GM19099 (cell line): ENCODE results near the gene CD81.

ENCODE experiments used
- POLR2A ChIP-seq: IDR thresholded peaks from 3 replicates; pipeline ENCODE4 v1.6.1; 2011; ENCODE audit warnings: low read depth; ENCODE audit not compliant: insufficient read length; ENCODE audit errors: extremely low read depth

The CD81 gene

DNA sequence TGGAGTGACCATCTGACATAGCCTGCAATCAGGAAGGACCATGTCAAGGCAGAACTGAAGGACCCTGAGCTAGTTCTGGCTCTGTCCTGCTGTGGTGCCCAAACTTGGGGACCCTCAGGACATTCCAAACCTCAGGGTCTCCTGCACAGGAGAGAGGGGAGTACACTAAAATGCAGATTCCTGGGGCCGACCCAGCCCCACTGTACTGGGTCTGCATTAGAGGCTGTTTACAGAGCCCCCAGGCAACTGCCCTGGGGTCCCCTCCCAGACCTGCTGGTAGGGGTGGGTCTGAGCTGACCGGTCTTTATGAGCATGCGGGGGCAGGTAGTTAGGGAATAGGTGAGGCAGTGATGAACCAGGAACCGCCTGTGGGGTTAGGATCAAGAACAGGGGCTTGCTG, 60.4 kb downstream of the CD81 start:
- no peak for TF ChIP-seq POLR2A

DNA sequence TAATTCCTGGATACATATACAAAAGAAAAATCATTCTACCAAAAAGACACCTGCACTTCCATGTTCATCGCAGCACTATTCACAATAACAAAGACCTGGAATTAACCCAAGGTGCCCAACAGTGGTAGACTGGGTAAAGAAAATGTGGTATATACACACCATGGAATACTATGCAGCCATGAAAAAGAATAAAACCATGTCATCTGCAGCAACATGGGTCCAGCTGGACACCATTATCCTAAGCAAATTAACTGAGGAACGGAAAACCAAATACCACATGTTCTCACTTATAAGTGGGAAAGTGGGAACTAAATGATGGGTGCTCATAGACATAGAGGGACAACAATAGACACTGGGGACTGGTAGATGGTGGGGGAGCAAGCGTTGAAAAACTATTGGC, 62.7 kb downstream of the CD81 start:
- TF ChIP-seq POLR2A, result no peak

DNA sequence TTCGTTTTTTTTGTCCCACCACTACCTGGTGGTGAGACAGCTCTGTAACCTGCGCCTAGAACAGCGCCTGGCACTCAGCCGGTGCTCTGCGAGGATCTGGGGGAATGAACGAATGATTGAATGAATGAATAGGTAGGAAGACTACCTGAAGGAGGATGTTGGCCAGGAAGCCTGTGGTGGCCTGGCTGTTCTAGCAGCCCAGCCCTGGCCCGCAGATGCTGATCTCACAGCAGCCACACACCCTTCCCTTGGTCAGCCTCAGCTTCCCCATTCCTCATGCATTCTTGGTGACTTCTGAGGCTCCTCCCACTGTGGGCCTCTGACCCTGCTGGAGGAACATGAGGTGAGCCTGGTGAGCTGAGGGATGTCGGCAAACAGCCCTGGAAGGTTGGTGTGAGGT, 63.5 kb downstream of the CD81 start:
- no peak for TF ChIP-seq POLR2A

DNA sequence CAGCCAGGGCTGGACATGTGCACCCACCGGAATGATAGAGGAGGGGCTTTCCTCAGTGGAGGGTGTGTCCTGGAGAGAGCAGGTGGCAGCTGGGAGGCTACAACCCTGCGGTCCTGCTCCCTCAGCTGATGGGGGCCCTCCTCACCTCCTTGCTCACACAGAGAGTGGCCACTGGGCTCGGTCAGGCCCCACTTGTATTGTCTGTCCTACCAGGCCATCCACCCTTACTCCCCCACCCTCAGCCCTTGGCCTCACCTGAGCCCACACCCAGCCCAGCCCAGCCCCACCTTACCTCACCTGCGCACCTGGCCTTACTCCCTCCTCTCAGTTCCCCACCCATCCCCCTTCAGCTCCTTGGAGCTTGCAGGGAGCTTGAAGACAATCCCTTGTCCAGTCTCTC, 64.1 kb downstream of the CD81 start:
- no peak for TF ChIP-seq POLR2A

DNA sequence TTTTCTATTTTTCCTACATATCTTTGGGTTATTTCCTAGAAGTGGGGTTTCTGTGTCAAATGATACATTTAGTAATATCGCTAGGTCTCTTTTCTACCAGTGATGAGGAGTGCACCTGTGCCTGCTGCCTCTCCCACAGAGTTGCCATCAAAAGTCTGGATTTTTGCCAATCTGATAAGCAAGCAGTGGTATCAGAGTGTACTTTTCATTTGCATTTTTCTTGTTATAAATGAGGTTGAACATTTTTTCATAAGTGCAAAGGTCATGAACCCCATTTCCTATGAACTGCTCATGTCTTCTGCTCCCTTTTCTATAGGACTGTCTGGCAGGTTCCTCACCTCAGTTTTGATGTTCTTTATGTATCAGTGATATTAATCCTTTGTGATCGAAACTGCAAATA, 65.5 kb downstream of the CD81 start:
- TF ChIP-seq POLR2A, result no peak

DNA sequence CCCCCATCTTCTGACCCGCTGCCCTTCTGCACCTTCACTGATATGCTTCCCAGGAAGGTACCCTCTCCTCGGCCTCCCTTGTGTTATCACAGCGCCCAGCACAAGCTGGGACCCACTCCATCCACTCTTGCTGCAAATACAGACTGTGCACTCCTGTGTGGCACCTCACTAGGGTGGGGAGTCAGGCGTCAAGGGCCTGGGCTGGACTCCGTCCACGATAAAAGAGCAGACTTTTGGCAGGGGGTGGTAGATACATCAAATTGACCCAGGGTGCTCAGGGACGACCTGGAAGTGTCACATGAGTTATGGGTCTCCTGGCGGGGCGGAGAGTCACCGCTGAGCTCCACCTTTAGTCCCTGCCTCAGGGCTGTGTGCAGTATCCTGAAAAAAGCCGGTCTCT, 66.3 kb downstream of the CD81 start:
- TF ChIP-seq POLR2A, result no peak

DNA sequence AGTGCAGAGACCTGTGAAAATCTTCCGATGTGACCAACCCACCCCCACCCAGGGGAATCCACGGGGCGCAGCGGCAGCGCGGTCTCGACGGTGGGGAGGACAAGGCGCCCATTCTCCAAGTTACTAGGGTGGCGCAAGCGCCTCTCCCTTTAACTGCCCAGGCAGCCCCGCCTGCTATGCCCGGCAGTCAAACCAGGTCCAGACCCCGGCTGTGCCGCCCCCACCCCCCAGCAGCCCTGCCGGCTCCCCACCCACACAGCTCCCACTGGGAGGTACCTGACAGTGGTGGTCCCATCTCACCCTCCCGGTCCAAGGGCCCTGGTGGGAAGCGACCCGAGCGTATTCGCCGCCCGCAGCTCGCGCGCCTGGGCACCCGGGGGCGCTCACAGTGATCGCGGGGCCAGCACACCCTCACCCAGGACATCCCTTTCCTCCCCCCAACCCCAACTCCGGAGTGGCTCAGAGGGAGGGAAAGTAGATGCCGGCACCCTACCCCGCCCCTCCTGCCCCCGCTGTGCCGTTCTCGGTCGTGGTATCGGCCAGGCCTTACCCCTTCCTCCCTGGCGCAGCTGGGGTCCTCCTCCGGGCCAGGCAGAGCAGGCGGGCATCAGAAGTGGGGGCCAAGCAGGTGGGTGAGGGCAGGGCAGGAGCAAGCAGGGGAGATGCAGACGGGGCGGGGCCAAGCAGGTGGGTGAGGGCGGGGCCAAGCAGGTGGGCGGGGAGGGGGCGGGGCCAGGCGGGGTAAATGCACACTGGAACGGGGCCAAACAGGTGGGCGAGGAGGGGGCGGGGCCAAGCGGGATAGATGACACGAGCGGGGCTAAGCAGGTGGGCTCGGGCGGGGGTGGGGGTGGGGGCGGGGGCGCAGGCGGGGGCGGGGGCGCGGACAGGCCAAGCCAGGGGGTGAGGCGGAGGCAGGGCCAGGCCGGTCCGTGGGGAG, 67.0 kb downstream of the CD81 start, which contains the start of gene TRPM5:
TRPM5 (minus strand) TSS at position 634 of the 940 bp plus-strand sequence. CDS start 21,478 bp downstream, outside the sequence.
- no peak for TF ChIP-seq POLR2A

DNA sequence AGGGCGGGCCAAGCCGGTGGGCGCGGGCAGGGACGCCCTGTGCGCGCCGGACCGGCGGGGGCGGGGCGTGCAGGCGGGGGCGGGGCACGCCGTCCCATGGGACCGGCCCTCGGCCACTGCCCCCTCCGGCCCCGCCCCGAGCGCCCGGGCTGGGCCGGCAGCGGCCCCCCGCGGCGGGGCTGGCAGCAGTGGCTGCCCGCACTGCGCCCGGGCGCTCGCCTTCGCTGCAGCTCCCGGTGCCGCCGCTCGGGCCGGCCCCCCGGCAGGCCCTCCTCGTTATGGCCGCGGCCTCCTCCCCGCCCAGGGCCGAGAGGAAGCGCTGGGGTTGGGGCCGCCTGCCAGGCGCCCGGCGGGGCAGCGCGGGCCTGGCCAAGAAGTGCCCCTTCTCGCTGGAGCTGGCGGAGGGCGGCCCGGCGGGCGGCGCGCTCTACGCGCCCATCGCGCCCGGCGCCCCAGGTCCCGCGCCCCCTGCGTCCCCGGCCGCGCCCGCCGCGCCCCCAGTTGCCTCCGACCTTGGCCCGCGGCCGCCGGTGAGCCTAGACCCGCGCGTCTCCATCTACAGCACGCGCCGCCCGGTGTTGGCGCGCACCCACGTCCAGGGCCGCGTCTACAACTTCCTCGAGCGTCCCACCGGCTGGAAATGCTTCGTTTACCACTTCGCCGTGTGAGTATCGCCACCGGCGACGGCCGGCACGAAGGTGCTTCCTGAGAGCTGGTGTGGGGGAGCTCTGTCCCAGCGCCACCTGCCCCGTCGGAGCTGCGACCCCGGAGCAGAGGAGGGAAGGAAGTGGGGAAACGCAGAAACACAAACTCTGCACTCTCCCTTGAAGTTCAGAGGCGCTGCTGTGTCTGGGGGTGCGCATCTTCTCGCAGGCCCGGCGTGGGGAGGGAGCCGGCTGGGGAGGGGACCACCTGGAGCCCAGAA, 68.0 kb downstream of the CD81 start, which contains the start of gene KCNQ1:
KCNQ1 (plus strand) TSS at position 188 of the 925 bp plus-strand sequence; CDS start at position 279, 91 bp downstream.
- TF ChIP-seq POLR2A, result no peak

DNA sequence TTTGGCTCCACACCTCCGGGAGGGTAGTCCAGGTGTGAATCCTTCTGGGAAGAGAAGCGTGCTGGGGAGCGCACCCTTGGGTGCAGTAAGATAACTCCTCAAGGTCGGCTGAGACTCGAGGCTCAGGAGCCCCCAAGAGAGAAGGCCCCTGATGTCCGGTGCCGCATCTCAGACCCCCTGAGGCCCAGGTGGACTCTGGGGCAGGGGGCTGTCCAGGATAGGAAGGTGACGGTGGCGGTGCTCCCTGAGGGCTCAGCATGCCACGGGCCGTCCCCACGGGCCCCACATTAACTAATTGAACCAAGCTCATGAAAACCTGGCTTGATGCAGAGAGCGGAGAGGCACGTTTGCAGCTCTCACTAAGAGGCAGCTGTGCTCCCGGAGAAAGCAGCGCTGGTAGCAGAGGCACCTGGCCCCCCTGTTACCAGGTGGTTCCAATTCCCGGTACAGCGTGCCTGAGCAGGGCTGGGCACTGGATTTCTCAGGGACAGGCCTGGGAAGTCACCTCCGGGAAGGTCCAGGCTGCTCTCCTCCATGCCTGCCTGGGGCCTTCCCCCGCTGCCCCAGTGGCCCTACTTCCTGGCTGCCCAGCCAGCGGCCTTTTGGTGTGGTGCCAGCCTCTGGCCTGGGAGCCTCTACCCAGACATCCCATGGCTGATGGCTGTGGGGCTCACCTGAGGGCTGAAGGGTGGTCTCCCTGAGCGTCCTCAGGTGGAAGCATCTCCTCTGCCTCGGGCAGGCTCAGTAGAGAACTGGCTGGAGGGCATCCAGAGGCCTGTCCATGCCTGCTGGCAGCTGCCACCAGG, 68.8 kb downstream of the CD81 start:
- TF ChIP-seq POLR2A, result no peak

DNA sequence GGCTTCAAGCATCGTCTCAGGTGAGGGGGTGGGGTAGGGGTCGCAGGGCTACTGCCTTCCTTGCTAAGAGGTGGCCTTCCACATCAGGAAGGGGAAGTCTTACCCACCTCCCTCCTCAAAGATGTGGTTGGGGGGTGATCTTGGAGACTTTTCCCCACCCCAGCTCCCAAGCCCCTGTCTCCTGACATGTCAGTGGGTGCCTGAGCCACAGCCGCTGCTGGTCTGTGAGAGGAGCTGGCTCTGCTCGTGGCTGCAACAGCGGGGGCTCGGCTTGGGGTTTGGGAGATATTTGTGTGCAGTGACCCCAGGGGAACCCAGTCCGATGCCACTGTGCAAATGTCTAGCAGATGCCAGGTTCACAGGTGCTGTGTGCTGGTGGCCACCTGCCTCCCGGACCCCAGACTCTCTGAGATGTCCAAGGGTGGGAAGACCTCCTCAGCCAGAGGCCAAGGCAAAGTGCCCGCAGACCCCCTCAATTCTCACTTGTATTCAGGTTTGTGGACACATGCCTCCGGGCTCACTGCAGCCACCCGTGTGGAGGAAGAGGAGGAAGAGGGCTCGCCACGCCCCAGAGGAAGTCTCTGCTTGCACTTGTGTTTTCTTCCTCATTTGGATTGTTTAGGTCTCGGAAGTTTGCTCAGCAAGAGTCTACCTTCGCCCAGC, 69.6 kb downstream of the CD81 start:
- TF ChIP-seq POLR2A, result no peak
